ENCODE data around the gene CDS2. TPM values are rescaled to one million over a fixed set of nuclear protein-coding genes. Genes with fewer than 3 reads are reported as not detected.

The CDS2 gene
- 24.2 TPM for polyA plus RNA-seq (2013, experiment 1 of 2)
- 23.7 TPM for polyA plus RNA-seq (2013, experiment 2 of 2)

DNA sequence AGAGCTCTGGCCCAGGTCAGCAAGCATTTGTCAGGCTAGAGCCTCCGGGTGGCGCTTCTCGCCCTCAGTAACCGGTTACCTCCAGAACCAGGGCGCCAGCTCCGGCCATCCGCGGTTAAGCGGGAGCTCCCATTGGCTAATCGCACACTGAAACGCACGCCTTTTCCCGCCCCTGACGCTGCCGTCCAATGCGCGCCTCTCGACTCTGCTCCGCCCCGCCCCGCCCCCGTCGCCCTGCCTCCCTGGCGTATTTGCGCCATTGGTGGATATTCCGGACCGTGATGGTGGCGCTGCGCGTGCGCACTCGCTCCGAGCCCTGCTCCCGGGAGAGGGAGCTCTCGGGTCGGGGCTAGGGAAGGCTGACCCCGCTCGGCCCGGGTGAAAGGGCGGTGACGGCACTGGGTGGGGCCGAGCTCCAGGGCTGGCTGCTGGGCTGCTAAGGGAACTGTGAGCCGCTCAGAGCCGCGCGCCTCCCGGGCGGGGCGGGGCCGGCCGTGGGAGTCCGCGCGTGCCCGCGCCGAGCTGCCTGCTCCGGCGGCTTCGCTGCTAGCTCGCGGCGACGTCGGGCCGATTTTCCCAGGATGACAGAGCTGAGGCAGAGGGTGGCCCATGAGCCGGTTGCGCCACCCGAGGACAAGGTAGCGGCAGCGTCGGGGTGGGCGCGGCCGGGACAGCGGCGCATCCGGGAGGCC is at the start of gene CDS2:
Gene CDS2, plus strand, starts transcription at position 497 of the 692 bp plus-strand sequence. Its CDS starts 85 bp downstream, at position 582.
- H3K27me3 ChIP-seq (ENCODE audit: insufficient read depth, low read length): no peaks in the 10 kb centered on the region
- H3K4me1 ChIP-seq (ENCODE audit: insufficient read depth, low read length): peaks cover 6% of the 10 kb centered on the region; the same call in 1 of the 2 replicates
- peak within 1 kb of the TSS; percentile 78 for H3K9ac ChIP-seq (ENCODE audit: low read depth, low read length)
- WGBS: under 1% methylated on average over 78 of the region's 78 CpGs
- no peaks in the 10 kb centered on the region for H3K9me3 ChIP-seq (ENCODE audit: insufficient read depth, low read depth, low read length)
- peak within 1 kb of the TSS; percentile 83 for H3K27ac ChIP-seq (ENCODE audit: low read depth, low read length)
- 0 out of 2 replicates have a peak, but pooled peaks cover 2% of the 10 kb centered on the region for H3K36me3 ChIP-seq (ENCODE audit: insufficient read depth, low read length)
- H3K4me3 ChIP-seq (ENCODE audit: low read length): peak within 1 kb of the TSS; percentile 95

DNA sequence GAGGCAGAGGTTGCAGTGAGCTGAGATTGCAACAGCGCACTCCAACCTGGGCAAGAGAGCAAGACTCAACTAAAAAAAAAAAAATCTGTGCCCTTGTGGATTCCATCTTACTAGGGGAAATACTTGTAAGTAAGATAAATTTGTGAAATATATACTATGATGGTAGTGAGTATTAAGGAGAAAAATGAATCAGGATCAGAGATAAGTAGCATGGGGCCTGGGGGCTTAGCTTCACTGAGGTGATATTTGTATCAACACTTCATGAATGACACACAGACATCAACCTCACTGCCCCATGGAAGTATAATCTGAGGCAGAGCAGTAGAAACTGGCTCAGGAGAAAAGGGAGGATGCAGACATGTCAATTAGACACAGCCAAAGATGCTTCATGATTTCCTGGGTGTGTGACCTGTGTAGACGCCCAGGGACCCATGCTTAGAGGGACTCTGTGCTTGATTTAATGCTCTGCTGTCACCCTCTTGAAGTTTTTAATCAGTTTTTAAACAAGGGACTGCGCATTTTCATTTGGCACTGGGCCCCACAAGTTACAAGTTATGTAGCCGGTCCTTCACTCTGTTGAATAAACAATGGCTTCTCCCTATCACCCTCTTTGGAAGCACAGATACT is 48.9 kb upstream of the CDS2 start:
- Histone ChIP-seq H3K4me1 (ENCODE audit: insufficient read depth, low read length) (peaks cover 8% of the 10 kb centered on the region), H3K27ac (ENCODE audit: low read depth, low read length) (no peak overlapping the region), H3K9ac (ENCODE audit: low read depth, low read length) (no peak overlapping the region)

DNA sequence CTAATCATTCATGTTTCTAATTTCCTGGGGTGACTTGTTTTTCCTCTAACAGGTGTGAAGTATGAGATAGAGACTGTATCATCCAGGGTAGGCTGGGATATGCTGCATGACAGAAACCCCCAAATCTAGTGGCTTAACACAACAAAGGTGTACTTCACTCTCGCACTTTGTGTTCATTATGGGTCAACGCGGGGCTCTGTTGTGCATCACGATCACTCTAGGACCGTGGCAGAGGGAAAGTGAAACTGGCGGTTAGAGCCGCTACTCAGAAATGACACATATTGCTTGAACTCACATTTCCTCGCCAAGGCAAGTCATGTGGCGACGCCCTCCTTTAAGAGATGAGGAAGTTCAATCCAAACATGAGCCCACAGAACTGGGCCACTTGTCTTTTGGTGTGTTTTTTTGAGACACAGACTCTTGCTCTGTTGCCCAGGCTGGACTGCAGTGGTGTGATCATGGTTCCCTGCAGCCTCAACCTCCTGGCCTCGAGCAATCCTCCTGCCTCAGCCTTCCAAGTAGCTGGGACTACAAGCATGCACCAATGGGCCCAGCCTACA is 48.3 kb upstream of the CDS2 start:
- Histone ChIP-seq H3K36me3 (ENCODE audit: insufficient read depth, low read length) (no peaks in the 10 kb centered on the region), H3K27me3 (ENCODE audit: insufficient read depth, low read length) (no peaks in the 10 kb centered on the region), H3K9me3 (ENCODE audit: insufficient read depth, low read depth, low read length) (no peaks in the 10 kb centered on the region), H3K4me3 (ENCODE audit: low read length) (no peak overlapping the region), H3K9ac (ENCODE audit: low read depth, low read length) (no peak overlapping the region), H3K27ac (ENCODE audit: low read depth, low read length) (no peak overlapping the region), H3K4me1 (ENCODE audit: insufficient read depth, low read length) (peaks cover 7% of the 10 kb centered on the region)
- WGBS: 85% methylated on average over 11 of the region's 11 CpGs

More for the DNA sequence above, 48.9 kb upstream of the CDS2 start:
- Histone ChIP-seq H3K27me3 (ENCODE audit: insufficient read depth, low read length) (no peaks in the 10 kb centered on the region), H3K9me3 (ENCODE audit: insufficient read depth, low read depth, low read length) (no peaks in the 10 kb centered on the region), H3K4me3 (ENCODE audit: low read length) (no peak overlapping the region), H3K36me3 (ENCODE audit: insufficient read depth, low read length) (no peaks in the 10 kb centered on the region)
- WGBS: 94% methylated on average over 4 of the region's 4 CpGs

DNA sequence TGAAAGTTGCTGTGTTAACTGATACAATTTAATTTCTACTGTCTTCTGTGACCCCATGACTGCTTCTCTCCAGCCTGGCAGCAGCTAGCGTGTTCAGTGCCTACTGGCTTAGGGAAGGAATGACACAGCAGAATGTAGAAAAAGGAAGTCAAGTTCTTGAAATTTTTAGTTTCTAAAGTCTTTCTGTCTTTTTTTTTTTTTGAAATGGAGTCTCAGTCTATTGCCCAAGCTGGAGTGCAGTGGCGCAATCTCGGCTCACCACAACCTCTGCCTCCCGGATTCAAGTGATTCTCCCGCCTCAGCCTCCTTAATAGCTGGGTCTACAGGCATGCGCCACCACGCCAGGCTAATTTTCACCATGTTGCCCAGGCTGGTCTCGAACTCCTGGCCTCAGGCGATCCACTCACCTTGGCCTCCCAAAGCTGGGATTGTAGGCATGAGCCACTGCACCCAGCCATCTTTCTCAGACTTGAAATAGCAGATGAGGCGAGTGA is 46.4 kb upstream of the CDS2 start:
- H3K9me3 ChIP-seq (ENCODE audit: insufficient read depth, low read depth, low read length): no peaks in the 10 kb centered on the region
- 94% methylated on average over 10 of the region's 10 CpGs for WGBS
- H3K36me3 ChIP-seq (ENCODE audit: insufficient read depth, low read length): no peaks in the 10 kb centered on the region
- H3K4me3 ChIP-seq (ENCODE audit: low read length): no peak overlapping the region
- H3K9ac ChIP-seq (ENCODE audit: low read depth, low read length): no peak overlapping the region
- no peaks in the 10 kb centered on the region for H3K4me1 ChIP-seq (ENCODE audit: insufficient read depth, low read length)
- H3K27ac ChIP-seq (ENCODE audit: low read depth, low read length): no peak overlapping the region
- H3K27me3 ChIP-seq (ENCODE audit: insufficient read depth, low read length): no peaks in the 10 kb centered on the region

DNA sequence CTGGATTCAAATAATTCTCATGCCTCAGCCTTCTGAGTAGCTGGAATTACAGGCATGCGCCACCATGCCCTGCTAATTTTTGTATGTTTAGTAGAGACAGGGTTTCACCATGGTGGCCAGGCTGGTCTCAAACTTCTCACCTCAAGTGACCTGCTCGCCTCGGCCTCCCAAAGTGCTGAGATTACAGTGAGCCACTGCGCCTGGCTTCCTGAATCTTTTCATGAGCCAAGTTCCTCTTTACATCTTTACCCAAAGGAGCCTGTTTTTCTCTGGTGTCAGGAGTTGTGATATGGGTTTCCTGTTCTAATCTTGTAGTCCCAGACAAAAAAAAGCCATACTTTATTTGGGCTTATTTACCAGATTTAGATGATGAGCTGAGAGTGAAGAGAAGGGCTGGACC is 41.4 kb upstream of the CDS2 start:
- WGBS: 91% methylated on average over 4 of the region's 4 CpGs
- Histone ChIP-seq H3K36me3 (ENCODE audit: insufficient read depth, low read length) (no peaks in the 10 kb centered on the region), H3K9ac (ENCODE audit: low read depth, low read length) (no peak overlapping the region), H3K4me1 (ENCODE audit: insufficient read depth, low read length) (no peaks in the 10 kb centered on the region), H3K27ac (ENCODE audit: low read depth, low read length) (no peak overlapping the region), H3K9me3 (ENCODE audit: insufficient read depth, low read depth, low read length) (no peaks in the 10 kb centered on the region), H3K27me3 (ENCODE audit: insufficient read depth, low read length) (no peaks in the 10 kb centered on the region), H3K4me3 (ENCODE audit: low read length) (no peak overlapping the region)

DNA sequence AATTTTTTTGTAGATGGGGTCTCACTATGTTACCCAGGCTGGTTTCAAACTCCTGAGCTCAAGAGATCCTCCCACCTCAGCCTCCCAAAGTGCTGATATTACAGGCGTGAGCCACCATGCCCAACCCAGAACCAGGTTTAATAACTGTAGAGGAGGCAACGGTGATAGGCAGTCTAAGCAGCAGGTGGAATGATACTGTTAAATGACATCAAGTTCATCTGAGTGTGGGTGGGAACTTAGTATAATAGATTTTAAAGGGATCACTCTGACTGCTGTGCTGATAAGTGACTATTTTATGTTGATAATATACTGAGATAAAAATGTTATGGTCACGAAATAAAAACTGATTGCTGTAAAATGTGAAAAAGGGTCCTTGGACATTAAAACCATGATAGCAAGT is 38.1 kb upstream of the CDS2 start:
- Histone ChIP-seq H3K9me3 (ENCODE audit: insufficient read depth, low read depth, low read length) (no peaks in the 10 kb centered on the region), H3K36me3 (ENCODE audit: insufficient read depth, low read length) (peaks cover 9% of the 10 kb centered on the region; the same call in 1 of the 2 replicates), H3K9ac (ENCODE audit: low read depth, low read length) (no peak overlapping the region), H3K4me3 (ENCODE audit: low read length) (no peak overlapping the region), H3K27ac (ENCODE audit: low read depth, low read length) (no peak overlapping the region), H3K4me1 (ENCODE audit: insufficient read depth, low read length) (no peaks in the 10 kb centered on the region), H3K27me3 (ENCODE audit: insufficient read depth, low read length) (no peaks in the 10 kb centered on the region)
- WGBS: 56% methylated on average over 3 of the region's 3 CpGs

DNA sequence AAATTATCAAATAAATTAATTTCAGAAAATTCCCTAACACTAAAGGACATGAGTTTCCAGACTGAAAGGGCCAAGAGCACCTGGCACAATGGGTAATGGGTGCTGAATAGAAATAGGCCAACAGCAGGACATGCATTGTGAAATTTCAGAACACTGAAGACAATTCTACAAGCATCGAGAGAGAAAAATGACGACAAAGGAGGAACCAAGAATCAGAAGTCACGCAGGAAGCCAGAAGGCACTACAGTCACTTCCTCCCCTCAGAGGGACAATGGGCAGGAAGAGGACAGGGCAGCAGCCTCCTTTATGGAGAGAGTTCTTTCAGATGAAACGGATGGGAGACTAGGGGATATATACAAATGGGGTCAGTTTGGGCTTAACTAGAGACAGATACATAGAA is 36.6 kb upstream of the CDS2 start:
- no peak overlapping the region for H3K4me3 ChIP-seq (ENCODE audit: low read length)
- WGBS: 56% methylated on average over 3 of the region's 4 CpGs
- peaks cover 9% of the 10 kb centered on the region; the same call in 1 of the 2 replicates for H3K36me3 ChIP-seq (ENCODE audit: insufficient read depth, low read length)
- H3K9me3 ChIP-seq (ENCODE audit: insufficient read depth, low read depth, low read length): no peaks in the 10 kb centered on the region
- no peaks in the 10 kb centered on the region for H3K27me3 ChIP-seq (ENCODE audit: insufficient read depth, low read length)
- no peak overlapping the region for H3K27ac ChIP-seq (ENCODE audit: low read depth, low read length)
- no peak overlapping the region for H3K9ac ChIP-seq (ENCODE audit: low read depth, low read length)
- H3K4me1 ChIP-seq (ENCODE audit: insufficient read depth, low read length): no peaks in the 10 kb centered on the region

DNA sequence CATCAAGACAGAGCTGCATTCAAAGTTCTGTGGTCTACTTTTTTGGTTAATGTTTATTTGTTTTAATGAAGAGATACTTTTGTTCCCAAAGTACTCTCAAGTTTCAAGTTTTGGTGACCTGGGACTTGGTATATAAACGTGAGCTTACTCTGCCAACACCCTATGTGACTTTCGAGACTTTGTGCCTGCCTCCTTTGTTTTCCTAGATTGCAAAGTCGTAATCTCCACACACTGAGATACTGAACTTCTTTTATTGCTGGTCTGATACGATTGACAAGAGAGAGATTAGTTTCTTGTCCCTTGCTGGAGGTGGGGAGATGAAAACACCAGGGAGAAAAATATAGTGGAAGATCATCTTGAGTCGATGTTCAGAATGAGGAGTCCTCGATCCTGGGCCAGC is 34.9 kb upstream of the CDS2 start:
- Histone ChIP-seq H3K9me3 (ENCODE audit: insufficient read depth, low read depth, low read length) (no peaks in the 10 kb centered on the region), H3K4me1 (ENCODE audit: insufficient read depth, low read length) (no peaks in the 10 kb centered on the region), H3K36me3 (ENCODE audit: insufficient read depth, low read length) (peaks cover 19% of the 10 kb centered on the region), H3K27ac (ENCODE audit: low read depth, low read length) (no peak overlapping the region), H3K27me3 (ENCODE audit: insufficient read depth, low read length) (no peaks in the 10 kb centered on the region), H3K4me3 (ENCODE audit: low read length) (no peak overlapping the region), H3K9ac (ENCODE audit: low read depth, low read length) (no peak overlapping the region)
- 80% methylated on average over 6 of the region's 6 CpGs for WGBS

DNA sequence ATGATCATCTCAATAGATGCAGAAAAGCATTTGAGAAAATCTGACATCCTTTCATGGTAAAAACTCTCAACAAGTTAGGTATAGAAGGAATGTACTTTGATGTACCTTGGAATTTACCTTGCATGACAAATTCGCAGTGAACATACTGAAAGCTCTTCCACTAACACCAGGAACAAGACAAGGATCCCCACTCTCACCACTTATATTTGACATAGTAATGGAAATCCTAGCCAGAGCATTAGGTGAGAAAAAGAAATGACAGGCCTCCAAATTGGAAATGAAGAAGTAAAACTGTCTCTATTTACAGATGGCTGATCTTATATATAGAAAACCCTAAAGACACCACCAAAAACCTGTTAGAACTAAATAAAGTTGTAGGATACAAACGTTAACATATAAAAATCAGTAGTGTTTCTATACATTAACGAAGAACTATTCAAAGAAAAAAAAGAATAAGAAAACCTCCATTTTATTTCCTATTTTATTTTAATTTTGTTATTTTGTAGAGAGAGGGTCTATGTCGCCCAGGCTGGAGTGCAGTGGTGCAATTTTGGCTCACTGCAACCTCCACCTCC is 34.0 kb upstream of the CDS2 start:
- Histone ChIP-seq H3K36me3 (ENCODE audit: insufficient read depth, low read length) (peaks cover 23% of the 10 kb centered on the region), H3K9ac (ENCODE audit: low read depth, low read length) (no peak overlapping the region), H3K27ac (ENCODE audit: low read depth, low read length) (no peak overlapping the region), H3K4me3 (ENCODE audit: low read length) (no peak overlapping the region), H3K4me1 (ENCODE audit: insufficient read depth, low read length) (no peaks in the 10 kb centered on the region), H3K9me3 (ENCODE audit: insufficient read depth, low read depth, low read length) (no peaks in the 10 kb centered on the region), H3K27me3 (ENCODE audit: insufficient read depth, low read length) (no peaks in the 10 kb centered on the region)
- 100% methylated on average over 1 of the region's 4 CpGs for WGBS

DNA sequence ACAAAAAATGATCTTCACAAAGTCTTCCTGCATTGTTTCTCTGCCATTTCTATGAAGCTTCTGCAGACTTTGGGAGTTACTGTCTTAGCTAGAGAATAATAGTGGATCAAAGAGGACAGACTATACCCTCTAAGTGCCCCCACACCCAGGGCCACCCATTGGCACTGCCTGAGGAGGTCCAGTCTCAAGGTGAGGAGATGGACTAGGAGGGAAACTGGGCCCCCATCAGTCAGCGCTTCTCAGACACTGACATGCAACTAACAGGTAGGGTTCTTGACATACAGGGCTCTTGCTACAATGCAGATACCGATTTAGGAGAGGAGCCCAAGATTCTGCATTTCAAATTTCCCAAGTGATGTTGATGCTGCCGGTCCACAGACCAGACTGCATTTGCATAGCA is 31.4 kb upstream of the CDS2 start:
- H3K9me3 ChIP-seq (ENCODE audit: insufficient read depth, low read depth, low read length): no peaks in the 10 kb centered on the region
- H3K36me3 ChIP-seq (ENCODE audit: insufficient read depth, low read length): peaks cover 47% of the 10 kb centered on the region
- no peak overlapping the region for H3K4me3 ChIP-seq (ENCODE audit: low read length)
- no peaks in the 10 kb centered on the region for H3K4me1 ChIP-seq (ENCODE audit: insufficient read depth, low read length)
- H3K9ac ChIP-seq (ENCODE audit: low read depth, low read length): no peak overlapping the region
- H3K27me3 ChIP-seq (ENCODE audit: insufficient read depth, low read length): no peaks in the 10 kb centered on the region
- 96% methylated on average over 3 of the region's 3 CpGs for WGBS
- H3K27ac ChIP-seq (ENCODE audit: low read depth, low read length): no peak overlapping the region

DNA sequence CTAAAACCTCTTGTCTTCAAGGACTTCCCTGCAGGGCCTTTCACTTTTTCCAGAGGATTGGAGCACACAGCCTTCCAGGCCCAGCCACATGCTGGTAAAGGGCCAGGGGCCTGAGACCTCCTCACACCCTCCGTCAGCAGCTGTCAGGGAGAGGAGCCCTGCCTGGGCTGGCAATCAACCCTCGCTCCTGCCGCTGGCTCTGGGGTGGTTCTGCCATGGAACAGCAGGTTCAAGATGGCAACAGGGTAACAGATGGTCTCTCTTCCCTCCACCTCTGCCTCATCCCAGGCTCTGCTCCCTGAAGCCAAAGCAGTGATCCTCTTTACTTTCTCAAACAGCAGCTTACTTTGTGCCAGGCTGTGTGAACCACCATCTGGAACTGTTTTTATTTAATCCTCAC is 30.9 kb upstream of the CDS2 start:
- Histone ChIP-seq H3K9me3 (ENCODE audit: insufficient read depth, low read depth, low read length) (no peaks in the 10 kb centered on the region), H3K27ac (ENCODE audit: low read depth, low read length) (no peak overlapping the region), H3K27me3 (ENCODE audit: insufficient read depth, low read length) (no peaks in the 10 kb centered on the region), H3K9ac (ENCODE audit: low read depth, low read length) (no peak overlapping the region), H3K4me1 (ENCODE audit: insufficient read depth, low read length) (no peaks in the 10 kb centered on the region), H3K4me3 (ENCODE audit: low read length) (no peak overlapping the region), H3K36me3 (ENCODE audit: insufficient read depth, low read length) (peaks cover 51% of the 10 kb centered on the region)
- 97% methylated on average over 3 of the region's 3 CpGs for WGBS
